SW 1271 (cell line): Measurements from ENCODE around the gene RBMS1.
"Not testable (repeated sequence)": the region's sequence is repeated elsewhere in the genome, so short reads cannot be mapped to it uniquely, and the experiment has no call there.

Source experiments
- DNase-seq, 2 experiments: peaks; one replicate each; lab custom pipeline; 2025; lab: John Stamatoyannopoulos, UW

Gene RBMS1

GRCh38 chr2:160433466-160434140, 60.0 kb downstream of the RBMS1 start:
- no peak for DNase-seq

GRCh38 chr2:160432633-160433032, 61.0 kb downstream of the RBMS1 start:
- DNase-seq = peak; percentile 16 to 40

GRCh38 chr2:160431441-160431840, 62.2 kb downstream of the RBMS1 start:
- DNase-seq = no peak

GRCh38 chr2:160430001-160430344, 63.6 kb downstream of the RBMS1 start:
- DNase-seq = no peak

GRCh38 chr2:160429248-160430000, 64.2 kb downstream of the RBMS1 start:
- DNase-seq = peak; percentile 21 to 77

GRCh38 chr2:160428405-160428763, 65.2 kb downstream of the RBMS1 start:
- DNase-seq = no peak

- peak in 1 of 2 experiments; percentile 44 for DNase-seq
These were observed 65.8 kb downstream of the RBMS1 start for GRCh38 chr2:160427629-160428404.

- no peak for DNase-seq
These were observed 67.0 kb downstream of the RBMS1 start for GRCh38 chr2:160426604-160427003.

GRCh38 chr2:160425434-160426151, 68.0 kb downstream of the RBMS1 start:
- no peak for DNase-seq

- no peak for DNase-seq
These were observed 70.5 kb downstream of the RBMS1 start for GRCh38 chr2:160423126-160423525.

GRCh38 chr2:160421646-160422501, 71.7 kb downstream of the RBMS1 start:
- not testable (repeated sequence) for DNase-seq

GRCh38 chr2:160420711-160421110, 72.9 kb downstream of the RBMS1 start:
- DNase-seq = no peak

- no peak for DNase-seq
These were observed 73.7 kb downstream of the RBMS1 start for GRCh38 chr2:160419776-160420505.

GRCh38 chr2:160418853-160419252, 74.8 kb downstream of the RBMS1 start:
- no peak for DNase-seq

GRCh38 chr2:160418398-160418765, 75.2 kb downstream of the RBMS1 start:
- no peak for DNase-seq

- no peak for DNase-seq
These were observed 75.7 kb downstream of the RBMS1 start for GRCh38 chr2:160417745-160418397.

- DNase-seq = no peak
These were observed 77.6 kb downstream of the RBMS1 start for GRCh38 chr2:160415991-160416390.

GRCh38 chr2:160411955-160412354, 81.7 kb downstream of the RBMS1 start:
- no peak for DNase-seq

- DNase-seq = peak; percentile 38 to 74
These were observed 82.4 kb downstream of the RBMS1 start for GRCh38 chr2:160411167-160411566.

GRCh38 chr2:160409480-160409879, 84.1 kb downstream of the RBMS1 start:
- DNase-seq = no peak
